Measurements from ENCODE around the gene ARHGEF7. TPM values are rescaled to one million over a fixed set of nuclear protein-coding genes. Genes with fewer than 3 reads are reported as not detected.

The ARHGEF7 gene
- polyA plus RNA-seq, 1 experiment, result 40.3 TPM

DNA sequence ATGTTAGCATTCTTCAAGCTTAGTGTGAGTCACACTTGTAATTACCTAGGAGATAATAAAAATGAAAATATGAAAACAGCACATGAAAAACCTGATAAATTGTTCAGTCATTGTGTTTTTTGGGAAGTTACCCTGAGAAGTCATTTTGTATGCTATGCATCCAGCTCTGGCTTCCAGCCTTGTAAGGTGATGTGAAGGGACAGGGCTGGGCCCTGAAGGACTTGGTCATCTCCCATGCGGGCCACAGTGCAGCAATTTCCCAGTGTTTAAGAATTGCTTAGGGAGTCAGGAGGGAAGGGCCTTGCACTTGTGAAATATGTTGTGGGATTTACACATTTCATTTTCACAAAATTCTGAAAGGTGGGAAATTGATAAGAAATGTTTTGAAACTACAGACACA is 41.3 kb downstream of the ARHGEF7 start:
- no peak for TF ChIP-seq CTCF (IDR thresholded peaks at IDR 0.05; ENCODE audit: low read depth, low read length)
- ChIA-PET CTCF (interaction anchor here (3.2 kb wide), 1 partner anchor 89 kb away, joined by 17 read pairs; no protein-coding TSS in a partner anchor), POLR2A (interaction anchor here (0.9 kb wide), 1 partner anchor 441 kb away, joined by 5 read pairs; no protein-coding TSS in a partner anchor)
- no peak overlapping the region for H3K27ac ChIP-seq (ENCODE audit: low read depth, low read length)
- peaks cover 2% of the 10 kb centered on the region; the same call in 1 of the 2 replicates for H3K9me3 ChIP-seq (ENCODE audit: control insufficient read depth, insufficient read depth, low read length)
- no peak overlapping the region for H3K4me3 ChIP-seq (ENCODE audit: low read depth, low read length)
- H3K27me3 ChIP-seq (ENCODE audit: control insufficient read depth, insufficient read depth, low read length), result no peaks in the 10 kb centered on the region
- DNase-seq (ENCODE audit: low read depth, low spot score), result no peak

GRCh38 chr13:111158136-111158805 is 43.2 kb downstream of the ARHGEF7 start:
- no peak overlapping the region for H3K27ac ChIP-seq (ENCODE audit: low read depth, low read length)
- DNase-seq (ENCODE audit: low read depth, low spot score), result no peak
- peaks cover 2% of the 10 kb centered on the region; the same call in 1 of the 2 replicates for H3K9me3 ChIP-seq (ENCODE audit: control insufficient read depth, insufficient read depth, low read length)
- TF ChIP-seq CTCF (IDR thresholded peaks at IDR 0.05; ENCODE audit: low read depth, low read length), result no peak
- ChIA-PET CTCF (interaction anchor here (0.9 to 3.2 kb wide), 5 partner anchors 67 to 1285 kb away, joined by 3 to 17 read pairs (median 4); no protein-coding TSS in a partner anchor), POLR2A (interaction anchor here (0.5 kb wide), 1 partner anchor 446 kb away, joined by 3 read pairs; no protein-coding TSS in a partner anchor)
- no peak overlapping the region for H3K4me3 ChIP-seq (ENCODE audit: low read depth, low read length)
- no peaks in the 10 kb centered on the region for H3K27me3 ChIP-seq (ENCODE audit: control insufficient read depth, insufficient read depth, low read length)

DNA sequence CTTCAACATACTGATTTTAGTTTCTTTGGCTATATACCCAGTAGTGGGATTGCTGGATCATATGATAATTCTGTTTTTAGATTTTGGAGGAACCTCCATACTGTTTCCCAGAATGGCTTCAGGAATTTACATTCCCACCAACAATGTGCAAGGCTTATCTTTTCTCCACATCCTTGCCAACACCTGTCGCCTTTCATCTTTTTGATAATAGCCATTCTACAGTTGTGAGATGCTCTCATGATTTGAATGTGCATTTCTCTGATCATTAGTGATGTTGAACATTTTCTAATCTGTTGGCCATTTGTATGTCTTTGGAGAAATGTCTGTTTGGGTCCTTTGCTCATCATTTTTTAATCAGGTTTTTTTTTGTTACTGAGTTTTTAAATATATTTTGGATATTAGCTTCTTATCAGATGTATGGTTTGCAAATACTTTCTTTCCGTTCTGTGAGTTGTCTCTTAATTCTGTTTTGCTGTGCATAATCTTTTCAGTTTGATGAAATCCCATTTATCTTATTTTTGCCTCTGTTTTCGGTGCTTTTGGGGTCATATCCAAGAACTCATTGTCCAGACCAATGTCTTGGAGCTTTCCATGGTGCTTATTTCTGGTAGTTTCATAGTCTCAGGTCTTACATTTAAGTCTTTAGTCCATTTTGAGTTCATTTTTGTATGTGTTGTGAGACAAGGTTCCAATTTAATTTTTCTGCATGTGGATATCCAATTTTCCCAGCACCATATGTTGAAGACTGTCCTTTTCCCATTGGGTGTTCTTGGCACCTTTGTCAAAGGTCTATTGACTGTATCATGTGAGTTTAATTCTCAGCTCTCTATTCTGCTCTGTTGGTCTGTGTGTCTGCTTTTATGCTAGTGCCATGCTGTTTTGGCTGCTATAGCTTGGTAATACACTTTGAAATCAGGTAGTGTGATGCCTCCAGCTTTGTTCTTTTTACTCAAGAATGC is 44.5 kb downstream of the ARHGEF7 start:
- Histone ChIP-seq H3K9me3 (ENCODE audit: control insufficient read depth, insufficient read depth, low read length) (no peaks in the 10 kb centered on the region), H3K27me3 (ENCODE audit: control insufficient read depth, insufficient read depth, low read length) (no peaks in the 10 kb centered on the region), H3K4me3 (ENCODE audit: low read depth, low read length) (no peak overlapping the region), H3K27ac (ENCODE audit: low read depth, low read length) (no peak overlapping the region)
- TF ChIP-seq CTCF (IDR thresholded peaks at IDR 0.05; ENCODE audit: low read depth, low read length), result no peak
- ChIA-PET CTCF (no interaction called here), POLR2A (no interaction called here)
- no peak for DNase-seq (ENCODE audit: low read depth, low spot score)

GRCh38 chr13:111160648-111161047 is 45.5 kb downstream of the ARHGEF7 start:
- Histone ChIP-seq H3K9me3 (ENCODE audit: control insufficient read depth, insufficient read depth, low read length) (no peaks in the 10 kb centered on the region), H3K27ac (ENCODE audit: low read depth, low read length) (no peak overlapping the region), H3K4me3 (ENCODE audit: low read depth, low read length) (no peak overlapping the region), H3K27me3 (ENCODE audit: control insufficient read depth, insufficient read depth, low read length) (no peaks in the 10 kb centered on the region)
- CTCF ChIA-PET, result no interaction called here
- no peak for DNase-seq (ENCODE audit: low read depth, low spot score)
- POLR2A ChIA-PET, result no interaction called here
- no peak for TF ChIP-seq CTCF (IDR thresholded peaks at IDR 0.05; ENCODE audit: low read depth, low read length)

Data from AG04450 (cell line).